Mucosa of gallbladder (tissue), 1 donor: ENCODE data around the gene CHDH. TPM values are rescaled to one million over a fixed set of nuclear protein-coding genes. Genes with fewer than 3 reads are reported as not detected.

Source experiments
- DNase-seq: peaks from one replicate; pipeline ENCODE4 v3.0.0-alpha.2; 2020; ENCODE audit warnings: low spot score
- total RNA-seq: library from RNA; stranded (reverse); gene quantifications from one replicate; pipeline ENCODE4 v1.2.1, GENCODE V29; 2021
- donor health status: DM: no; HTN: no; CAD: no.

Gene CHDH
- total RNA-seq, 1 donor from 2014 or later: 46.4 TPM

GRCh38 chr3:53856964-53857363 lies 10.7 kb upstream of the CHDH start:
- DNase-seq: no peak

- DNase-seq: peak; percentile 57
Observed at GRCh38 chr3:53850895-53851294, 4.7 kb upstream of the CHDH start.

GRCh38 chr3:53849916-53850315 lies 3.7 kb upstream of the CHDH start:
- no peak for DNase-seq

GRCh38 chr3:53846851-53847155 lies 584 bp upstream of the CHDH start:
- no peak for DNase-seq

- DNase-seq: no peak
Observed at GRCh38 chr3:53845881-53846133, 412 bp downstream of the CHDH start.

GRCh38 chr3:53845103-53845880 lies 927 bp downstream of the CHDH start:
- DNase-seq: peak; percentile 45

GRCh38 chr3:53844262-53845102 lies 1.7 kb downstream of the CHDH start:
- DNase-seq: peak; percentile 60

GRCh38 chr3:53843195-53844177 lies 2.7 kb downstream of the CHDH start:
- DNase-seq: no peak

- peak; percentile 91 for DNase-seq
Observed at GRCh38 chr3:53842436-53843194, 3.6 kb downstream of the CHDH start.

- peak; percentile 66 for DNase-seq
Observed at GRCh38 chr3:53841296-53841695, 4.9 kb downstream of the CHDH start.

GRCh38 chr3:53837331-53837730 lies 8.9 kb downstream of the CHDH start:
- DNase-seq: no peak

- no peak for DNase-seq
Observed at GRCh38 chr3:53836084-53836872, 9.9 kb downstream of the CHDH start.

- DNase-seq: no peak
Observed at GRCh38 chr3:53835257-53835656, 11.0 kb downstream of the CHDH start.

GRCh38 chr3:53834429-53835095 lies 11.7 kb downstream of the CHDH start:
- no peak for DNase-seq

- DNase-seq: no peak
Observed at GRCh38 chr3:53833700-53834099, 12.5 kb downstream of the CHDH start.

GRCh38 chr3:53833053-53833645 lies 13.1 kb downstream of the CHDH start:
- DNase-seq: no peak

- no peak for DNase-seq
Observed at GRCh38 chr3:53830944-53831343, 15.3 kb downstream of the CHDH start.

GRCh38 chr3:53829605-53830004 lies 16.6 kb downstream of the CHDH start:
- no peak for DNase-seq

- DNase-seq: no peak
Observed at GRCh38 chr3:53828581-53828980, 17.6 kb downstream of the CHDH start.

- DNase-seq: no peak
Observed at GRCh38 chr3:53826048-53826447, 20.2 kb downstream of the CHDH start.
